MM.1S (cell line): ENCODE measurements around the gene EVL.

ENCODE experiments used
- CTCF ChIP-seq: fragments of 300-600 bp; sonication (generic); IDR thresholded peaks from 2 replicates; pipeline ENCODE4 v1.5.1; 2016; ENCODE audit warnings: antibody characterized with exemption, low read length, mixed read lengths
- EZH2 ChIP-seq: fragments of 300-600 bp; sonication (generic); optimal IDR thresholded peaks from 2 replicates; pipeline ENCODE3; 2017; ENCODE audit warnings: low read depth, mild to moderate bottlenecking, antibody characterized with exemption, low read length, mixed read lengths
- EZH2phosphoT487 ChIP-seq: fragments of 300-600 bp; sonication (generic); IDR thresholded peaks from 2 replicates; pipeline ENCODE4 v1.6.1; 2018; ENCODE audit warnings: antibody characterized with exemption, low read length

DNA sequence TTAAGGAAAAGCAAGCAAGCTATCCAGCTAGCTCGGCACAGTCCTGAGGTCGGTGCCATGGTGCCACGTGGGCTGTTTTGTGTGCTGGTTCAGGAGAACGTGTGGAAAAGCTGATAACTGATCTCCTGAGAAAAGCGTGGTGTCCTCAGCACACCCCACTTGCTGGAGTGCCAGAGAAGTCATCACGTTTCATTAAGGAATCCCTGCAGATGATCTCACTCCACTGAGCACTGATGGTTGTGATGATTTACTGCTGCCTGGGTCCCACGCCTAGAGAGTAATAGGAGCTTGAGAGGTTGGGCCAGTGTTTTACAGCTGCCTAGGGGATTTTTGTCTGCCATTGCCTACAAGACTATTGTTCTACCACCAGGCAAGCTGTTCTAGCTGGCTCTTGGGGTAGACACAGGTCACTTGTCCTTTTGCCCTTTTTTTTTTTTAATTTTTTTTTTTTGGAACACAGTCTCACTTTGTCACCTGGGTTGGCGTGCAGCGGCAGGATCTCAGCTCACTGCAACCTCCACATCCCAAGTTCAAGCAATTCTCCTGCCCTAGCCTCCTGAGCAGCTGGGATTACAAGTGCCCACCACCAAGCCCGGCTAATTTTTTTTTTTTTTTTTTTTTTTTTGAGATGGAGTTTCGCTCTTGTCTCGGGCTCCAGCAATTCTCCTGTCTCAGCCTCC is 42.3 kb upstream of the EVL start:
- TF ChIP-seq CTCF (no peak), EZH2phosphoT487 (no peak), EZH2 (no peak)
